Panc1 (cell line): ENCODE results near the gene COL26A1. TPM values are rescaled to one million over a fixed set of nuclear protein-coding genes. Genes with fewer than 3 reads are reported as not detected.

Experiments used
- ATAC-seq: fragments of 200-7000 bp; cut with Tn5 transposase; 2 replicates; pipeline ENCODE4 v1.9.1; 2020; ENCODE audit warnings: mild to moderate bottlenecking, moderate library complexity
- BruUV-seq: library from RNA; stranded (reverse); fragments of 400-500 nt; replicated peaks from 2 replicates; lab custom pipeline; 2021; lab: Mats Ljungman, UMichigan
- CTCF ChIA-PET: fragments of 300-600 bp; sonication (Branson Sonifier 250); formaldehyde crosslinking; loops from one replicate; lab custom pipeline; 2022; ENCODE audit warnings: antibody characterized with exemption; lab: Charles Lee
- POLR2A ChIA-PET: fragments of 300-600 bp; sonication (Branson Sonifier 250); formaldehyde crosslinking; loops from one replicate; lab custom pipeline; 2022; ENCODE audit warnings: antibody characterized with exemption; lab: Charles Lee
- DNase-seq: peaks from one replicate; pipeline ENCODE4 v3.0.0-alpha.2; 2010; ENCODE audit warnings: low read depth, low spot score
- H3K27ac ChIP-seq: 2 replicates; pipeline ENCODE4 v1.5.1; 2011; ENCODE audit warnings: mild to moderate bottlenecking, low read length, inconsistent platforms
- H3K27me3 ChIP-seq: fragments of 200-500 bp; sonication (Bioruptor generic); 2 replicates; pipeline ENCODE4 v1.6.0; 2014; ENCODE audit warnings: low read length, inconsistent platforms; ENCODE audit not compliant: control insufficient read depth, insufficient read depth
- H3K36me3 ChIP-seq: fragments of 200-500 bp; sonication (Bioruptor generic); 2 replicates; pipeline ENCODE4 v1.5.1; 2014; ENCODE audit warnings: inconsistent platforms, mild to moderate bottlenecking, low read length, moderate library complexity; ENCODE audit not compliant: control insufficient read depth, insufficient read depth
- H3K4me1 ChIP-seq: 2 replicates; pipeline ENCODE4 v1.5.1; 2011; ENCODE audit warnings: inconsistent platforms, mild to moderate bottlenecking, low read length, moderate library complexity; ENCODE audit not compliant: control insufficient read depth, insufficient read depth
- H3K4me3 ChIP-seq, 2 experiments: 2 replicates each; pipeline ENCODE4 v1.5.1; 2011 to 2012; ENCODE audit warnings: low read depth in 2 of 2, low read length in 2 of 2, mild to moderate bottlenecking in 2 of 2, inconsistent platforms in 1 of 2, moderate library complexity in 1 of 2
- H3K9me3 ChIP-seq: fragments of 200-500 bp; sonication (Bioruptor generic); 2 replicates; pipeline ENCODE4 v1.5.1; 2014; ENCODE audit warnings: low read depth, mild to moderate bottlenecking, inconsistent platforms, low read length, moderate library complexity; ENCODE audit not compliant: control insufficient read depth, insufficient read depth
- CTCF ChIP-seq: fragments of 450-650 bp; IDR thresholded peaks from 2 replicates; pipeline ENCODE4 v1.5.1; 2017; ENCODE audit warnings: mild to moderate bottlenecking
- POLR2AphosphoS5 ChIP-seq: IDR thresholded peaks from 2 replicates; pipeline ENCODE4 v1.6.1; 2012; ENCODE audit warnings: mild to moderate bottlenecking, low read depth, low read length, moderate library complexity
- REST ChIP-seq, 2 experiments: IDR thresholded peaks; 2 replicates each; pipeline ENCODE4 v1.6.1; 2011 to 2012; ENCODE audit warnings: low read depth in 2 of 2, control low read depth in 1 of 2, low read length in 1 of 2, mild to moderate bottlenecking in 1 of 2, moderate library complexity in 1 of 2; ENCODE audit not compliant: insufficient read depth in 1 of 2
- SIN3A ChIP-seq: IDR thresholded peaks from 2 replicates; pipeline ENCODE4 v1.6.1; 2012; ENCODE audit warnings: low read depth, mild to moderate bottlenecking, low read length, moderate library complexity, borderline replicate concordance; ENCODE audit not compliant: insufficient read depth
- TCF7L2 ChIP-seq: IDR thresholded peaks from 2 replicates; pipeline ENCODE4 v1.6.1; 2011; ENCODE audit warnings: mild to moderate bottlenecking, low read depth, low read length, inconsistent platforms
- in situ Hi-C: cut with HindIII; loops from 2 replicates; pipeline ENCODE4 v1.10.0; 2016; ENCODE audit warnings: low sequenced_read_pairs, low pct_unique_long_range_greater_than_20kb
- intact Hi-C: fragments of 100-400 bp; cut with micrococcal nuclease; formaldehyde crosslinking; loops from one replicate; pipeline ENCODE4 v1.10.0; 2022; ENCODE audit not compliant: unreplicated experiment
- total RNA-seq: library from RNA; stranded (reverse); gene quantifications from one replicate; pipeline ENCODE4 v1.2.1, GENCODE V29; 2021; ENCODE audit not compliant: unreplicated experiment

COL26A1 gene
- total RNA-seq, 1 experiment from 2014 or later = 25.8 TPM

GRCh38 chr7:101550641-101551541 is 188.2 kb downstream of the COL26A1 start:
- no TSS peak for BruUV-seq
- Histone ChIP-seq H3K4me3 (no peak overlapping the region), H3K27me3 (no peaks in the 10 kb centered on the region), H3K4me1 (no peaks in the 10 kb centered on the region), H3K36me3 (no peaks in the 10 kb centered on the region), H3K9me3 (no peaks in the 10 kb centered on the region), H3K27ac (no peak overlapping the region)
- POLR2A ChIA-PET = no interaction called here
- intact Hi-C loops (no loop called here), in situ Hi-C loops (no loop called here)
- ATAC-seq = peak; percentile 54; the same call in 1 of the 2 replicates
- no peak for TF ChIP-seq POLR2AphosphoS5
- no peak for TF ChIP-seq CTCF
- TF ChIP-seq TCF7L2 = no peak
- CTCF ChIA-PET = interaction anchor here (0.7 to 0.8 kb wide), 2 partner anchors 8 to 708 kb away, joined by 5 to 6 read pairs; no protein-coding TSS in a partner anchor
- DNase-seq = no peak

- no peak for TF ChIP-seq CTCF
- TF ChIP-seq SIN3A = no peak
- no peak for TF ChIP-seq TCF7L2
- no peak for TF ChIP-seq REST (IDR thresholded peaks at IDR 0.05; ENCODE audit: insufficient read depth in 1 of 2, low read depth in 2 of 2, low read length in 1 of 2)
- no peak for TF ChIP-seq POLR2AphosphoS5
These were observed 190.5 kb downstream of the COL26A1 start for GRCh38 chr7:101553018-101553770.

More at GRCh38 chr7:101553018-101553770, 190.5 kb downstream of the COL26A1 start:
- DNase-seq (no peak), ATAC-seq (peak; percentile 56)
- BruUV-seq = no TSS peak
- intact Hi-C loops = no loop called here
- H3K4me3 ChIP-seq = no peak overlapping the region
- H3K36me3 ChIP-seq = no peaks in the 10 kb centered on the region
- H3K4me1 ChIP-seq = no peaks in the 10 kb centered on the region
- ChIA-PET POLR2A (no interaction called here), CTCF (no interaction called here)
- no peaks in the 10 kb centered on the region for H3K27me3 ChIP-seq
- no peak overlapping the region for H3K27ac ChIP-seq
- in situ Hi-C loops = no loop called here
- no peaks in the 10 kb centered on the region for H3K9me3 ChIP-seq
